NT2/D1 (cell line): ENCODE data around the gene RNASEH2A.

ENCODE experiments used
- YY1 ChIP-seq: IDR thresholded peaks from 2 replicates; pipeline ENCODE4 v1.6.1; 2011; ENCODE audit not compliant: insufficient read length, insufficient read depth
- ZNF274 ChIP-seq: IDR thresholded peaks from 2 replicates; pipeline ENCODE4 v1.6.1; 2011; ENCODE audit warnings: mild to moderate bottlenecking, low read depth, low read length

GRCh38 chr19:12802267-12803106 is 3.9 kb upstream of the RNASEH2A start:
- TF ChIP-seq YY1: no peak
- TF ChIP-seq ZNF274: no peak
